PC-9 (cell line): Measurements from ENCODE around the gene AADACL4. TPM values are rescaled to one million over a fixed set of nuclear protein-coding genes. Genes with fewer than 3 reads are reported as not detected.

Experiments used
- BruUV-seq: library from RNA; stranded (reverse); fragments of 400-500 nt; replicated peaks from 2 replicates; lab custom pipeline; 2021; lab: Mats Ljungman, UMichigan
- CTCF ChIA-PET: fragments of 300-600 bp; sonication (Branson Sonifier 250); formaldehyde crosslinking; loops from one replicate; lab custom pipeline; 2022; ENCODE audit warnings: antibody characterized with exemption; lab: Charles Lee
- POLR2A ChIA-PET: fragments of 300-600 bp; sonication (Branson Sonifier 250); formaldehyde crosslinking; loops from one replicate; lab custom pipeline; 2022; ENCODE audit warnings: antibody characterized with exemption; ENCODE audit not compliant: unreplicated experiment; lab: Charles Lee
- DNase-seq, 2 experiments: peaks; one replicate each; pipeline versions ENCODE4 v3.0.0 to v3.0.0-alpha.2; 2015 to 2022; ENCODE audit warnings: mixed read lengths in 1 of 2
- H2AFZ ChIP-seq: fragments of 200-600 bp; sonication (generic); 2 replicates; pipeline ENCODE4 v1.8.1; 2017; ENCODE audit warnings: antibody characterized with exemption
- H3F3A ChIP-seq: fragments of 200-600 bp; sonication (generic); 2 replicates; pipeline ENCODE4 v1.8.1; 2017; ENCODE audit warnings: antibody characterized with exemption, mild to moderate bottlenecking, low read depth; ENCODE audit not compliant: insufficient read depth
- H3K27ac ChIP-seq: fragments of 200-600 bp; sonication (generic); 2 replicates; pipeline ENCODE4 v1.6.1; 2016; ENCODE audit warnings: mixed run types
- H3K27me3 ChIP-seq: fragments of 200-600 bp; sonication (generic); 2 replicates; pipeline ENCODE4 v1.6.1; 2016; ENCODE audit warnings: low read depth, mixed run types; ENCODE audit not compliant: insufficient read depth
- H3K36me3 ChIP-seq: fragments of 200-600 bp; sonication (generic); 2 replicates; pipeline ENCODE4 v1.6.1; 2016; ENCODE audit warnings: low read depth, mixed run types
- H3K4me1 ChIP-seq: fragments of 200-600 bp; sonication (generic); replicated peaks from 2 replicates; pipeline ENCODE4 v1.6.1; 2016; ENCODE audit warnings: mixed run types; ENCODE audit not compliant: insufficient read depth
- H3K4me2 ChIP-seq: fragments of 200-600 bp; sonication (generic); 2 replicates; pipeline ENCODE4 v1.6.1; 2017; ENCODE audit warnings: mixed run types
- H3K4me3 ChIP-seq: fragments of 200-600 bp; sonication (generic); 2 replicates; pipeline ENCODE4 v1.6.1; 2016; ENCODE audit warnings: mixed run types
- H3K79me2 ChIP-seq: fragments of 200-600 bp; sonication (generic); 2 replicates; pipeline ENCODE4 v1.6.1; 2017; ENCODE audit warnings: low read depth, mixed run types
- H3K9me2 ChIP-seq: fragments of 200-600 bp; sonication (generic); 2 replicates; pipeline ENCODE4 v1.8.1; 2017; ENCODE audit warnings: mild to moderate bottlenecking; ENCODE audit not compliant: insufficient read depth
- H3K9me3 ChIP-seq: fragments of 200-600 bp; sonication (generic); 2 replicates; pipeline ENCODE4 v1.8.1; 2016; ENCODE audit warnings: low read depth; ENCODE audit not compliant: insufficient read depth
- H4K20me1 ChIP-seq: fragments of 200-600 bp; sonication (generic); 2 replicates; pipeline ENCODE4 v1.8.1; 2017; ENCODE audit not compliant: insufficient read depth
- EZH2 ChIP-seq: fragments of 200-600 bp; sonication (generic); IDR thresholded peaks from 2 replicates; pipeline ENCODE4 v1.8.0; 2017; ENCODE audit warnings: antibody characterized with exemption, low read depth
- intact Hi-C: fragments of 100-400 bp; cut with micrococcal nuclease; formaldehyde crosslinking; loops from one replicate; pipeline ENCODE4 v1.10.0; 2022; ENCODE audit not compliant: unreplicated experiment
- total RNA-seq: library from RNA; stranded (reverse); gene quantifications from 2 replicates; pipeline ENCODE4 v1.2.3, GENCODE V29; 2021
- TF ChIP-seq, protein P1 (sequence below): fragments of 200-600 bp; sonication (generic); conservative IDR thresholded peaks from 2 replicates; pipeline ENCODE4 v1.6.1; 2017; ENCODE audit warnings: mixed run types, antibody characterized with exemption, mild to moderate bottlenecking, moderate library complexity

Gene AADACL4
- total RNA-seq, 1 experiment from 2014 or later, result not detected

DNA sequence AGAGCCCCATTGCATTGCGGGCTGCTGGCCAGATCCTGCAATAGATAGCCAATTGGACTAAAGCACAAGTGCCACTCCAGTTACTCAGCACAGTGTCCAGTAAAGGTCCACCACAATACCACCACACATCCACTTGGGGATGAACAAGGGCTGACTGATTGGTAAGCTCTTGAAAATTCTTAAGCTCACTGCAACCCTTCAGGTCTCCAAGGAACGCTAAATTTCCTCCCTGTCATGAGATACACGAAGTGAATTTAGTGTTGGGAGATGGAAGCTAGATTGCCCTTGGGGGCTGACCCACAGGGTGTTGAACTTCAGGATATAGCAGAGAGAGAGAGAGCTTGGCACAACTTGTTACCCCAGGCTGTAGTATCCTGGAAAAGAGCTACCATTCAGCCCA lies 62.2 kb downstream of the AADACL4 start:
- no peak for DNase-seq
- H3K4me1 ChIP-seq, result no peaks in the 10 kb centered on the region
- no peaks in the 10 kb centered on the region for H4K20me1 ChIP-seq
- no peak overlapping the region for H3K4me3 ChIP-seq
- H3K36me3 ChIP-seq, result no peaks in the 10 kb centered on the region
- no peak overlapping the region for H3K4me2 ChIP-seq
- H3K79me2 ChIP-seq, result no peaks in the 10 kb centered on the region
- CTCF ChIA-PET, result interaction anchor here (0.6 kb wide), 1 partner anchor 434 kb away, joined by 3 read pairs; no protein-coding TSS in a partner anchor
- no peaks in the 10 kb centered on the region for H3K27me3 ChIP-seq
- TF ChIP-seq, protein P1, sequence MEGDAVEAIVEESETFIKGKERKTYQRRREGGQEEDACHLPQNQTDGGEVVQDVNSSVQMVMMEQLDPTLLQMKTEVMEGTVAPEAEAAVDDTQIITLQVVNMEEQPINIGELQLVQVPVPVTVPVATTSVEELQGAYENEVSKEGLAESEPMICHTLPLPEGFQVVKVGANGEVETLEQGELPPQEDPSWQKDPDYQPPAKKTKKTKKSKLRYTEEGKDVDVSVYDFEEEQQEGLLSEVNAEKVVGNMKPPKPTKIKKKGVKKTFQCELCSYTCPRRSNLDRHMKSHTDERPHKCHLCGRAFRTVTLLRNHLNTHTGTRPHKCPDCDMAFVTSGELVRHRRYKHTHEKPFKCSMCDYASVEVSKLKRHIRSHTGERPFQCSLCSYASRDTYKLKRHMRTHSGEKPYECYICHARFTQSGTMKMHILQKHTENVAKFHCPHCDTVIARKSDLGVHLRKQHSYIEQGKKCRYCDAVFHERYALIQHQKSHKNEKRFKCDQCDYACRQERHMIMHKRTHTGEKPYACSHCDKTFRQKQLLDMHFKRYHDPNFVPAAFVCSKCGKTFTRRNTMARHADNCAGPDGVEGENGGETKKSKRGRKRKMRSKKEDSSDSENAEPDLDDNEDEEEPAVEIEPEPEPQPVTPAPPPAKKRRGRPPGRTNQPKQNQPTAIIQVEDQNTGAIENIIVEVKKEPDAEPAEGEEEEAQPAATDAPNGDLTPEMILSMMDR, result no peak
- no peak for TF ChIP-seq EZH2
- H2AFZ ChIP-seq, result no peak overlapping the region
- no TSS peak for BruUV-seq
- H3K9me3 ChIP-seq, result no peaks in the 10 kb centered on the region
- H3F3A ChIP-seq, result no peaks in the 10 kb centered on the region
- intact Hi-C loops, result no loop called here
- no peak overlapping the region for H3K27ac ChIP-seq
- H3K9me2 ChIP-seq, result no peaks in the 10 kb centered on the region
- POLR2A ChIA-PET, result no interaction called here

DNA sequence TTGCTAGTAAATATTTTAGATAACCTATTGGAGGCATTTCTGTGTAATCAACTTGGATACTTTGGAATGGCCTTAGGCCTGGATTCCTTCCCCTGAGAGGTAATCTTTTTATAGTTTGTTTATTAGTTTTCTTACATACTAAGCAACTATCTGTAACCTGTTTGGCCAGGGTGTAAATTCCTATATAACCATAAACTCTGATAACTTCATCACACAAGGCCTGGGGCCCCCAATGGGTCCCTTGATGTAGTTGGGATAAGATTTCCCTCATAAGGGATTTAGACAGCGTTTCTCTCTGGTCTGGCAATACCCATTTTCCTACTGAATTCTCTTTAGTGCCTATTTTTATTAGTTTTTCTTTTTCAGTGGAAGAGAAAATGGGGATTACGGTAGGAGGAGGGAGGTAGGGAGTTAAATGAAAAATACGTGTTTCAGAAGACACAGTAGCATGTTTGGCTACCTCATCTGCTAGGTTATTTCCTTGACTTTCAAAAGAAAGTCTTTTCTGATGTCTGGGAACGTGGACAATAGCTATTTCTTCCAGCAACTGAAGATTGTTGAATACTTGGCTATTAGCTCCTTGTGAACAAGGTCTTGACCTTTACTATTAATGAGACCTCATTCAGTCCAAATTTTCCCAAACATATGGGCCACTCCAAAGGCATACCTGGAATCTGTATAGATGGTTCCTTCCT lies 64.7 kb downstream of the AADACL4 start:
- DNase-seq, result peak in 1 of 2 experiments; percentile 52
- ChIA-PET POLR2A (no interaction called here), CTCF (no interaction called here)
- H3K9me3 ChIP-seq, result no peaks in the 10 kb centered on the region
- TF ChIP-seq, protein P1, result no peak
- no peak for TF ChIP-seq EZH2
- H3K4me3 ChIP-seq, result no peak overlapping the region
- H3K4me1 ChIP-seq, result no peaks in the 10 kb centered on the region
- H3K27me3 ChIP-seq, result no peaks in the 10 kb centered on the region
- BruUV-seq, result no TSS peak
- intact Hi-C loops, result no loop called here
- no peak overlapping the region for H3K4me2 ChIP-seq
- H3K27ac ChIP-seq, result no peak overlapping the region
- no peaks in the 10 kb centered on the region for H4K20me1 ChIP-seq
- H3K79me2 ChIP-seq, result no peaks in the 10 kb centered on the region
- no peak overlapping the region for H2AFZ ChIP-seq
- H3K9me2 ChIP-seq, result no peaks in the 10 kb centered on the region
- no peaks in the 10 kb centered on the region for H3F3A ChIP-seq
- no peaks in the 10 kb centered on the region for H3K36me3 ChIP-seq

DNA sequence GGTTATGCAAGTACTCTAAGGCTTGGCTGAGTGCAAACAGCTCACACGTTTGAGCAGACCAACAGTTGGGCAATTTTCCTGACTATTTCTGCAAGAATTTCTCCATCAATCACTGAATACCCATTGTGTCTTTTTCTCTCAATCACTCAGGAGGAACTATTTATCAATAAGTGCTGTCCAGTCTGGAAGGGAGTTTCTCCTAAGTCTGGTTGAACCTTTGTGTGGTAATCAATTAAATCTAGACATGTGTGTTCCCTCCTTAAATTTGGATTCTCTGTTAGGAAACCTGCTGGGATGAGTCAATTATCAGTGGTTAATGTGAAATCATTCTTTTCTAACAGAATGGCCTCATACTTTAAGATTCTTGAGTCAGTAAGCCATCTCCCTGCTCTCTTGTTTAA lies 65.2 kb downstream of the AADACL4 start:
- Histone ChIP-seq H2AFZ (no peak overlapping the region), H3K9me2 (no peaks in the 10 kb centered on the region), H3K9me3 (no peaks in the 10 kb centered on the region), H3K79me2 (no peaks in the 10 kb centered on the region), H3K4me1 (no peaks in the 10 kb centered on the region), H3K27me3 (no peaks in the 10 kb centered on the region), H3F3A (no peaks in the 10 kb centered on the region), H3K27ac (no peak overlapping the region), H4K20me1 (no peaks in the 10 kb centered on the region), H3K4me3 (no peak overlapping the region), H3K36me3 (no peaks in the 10 kb centered on the region), H3K4me2 (no peak overlapping the region)
- DNase-seq, result no peak
- BruUV-seq, result no TSS peak
- ChIA-PET POLR2A (no interaction called here), CTCF (no interaction called here)
- TF ChIP-seq EZH2, result no peak
- TF ChIP-seq, protein P1, result no peak
- intact Hi-C loops, result no loop called here
